SU-DHL-6 (cell line): ENCODE results near the gene TMEM88.

Source experiments
- H2AFZ ChIP-seq: fragments of 200-600 bp; sonication (generic); 2 replicates; pipeline ENCODE4 v1.6.1; 2014; ENCODE audit warnings: low read depth, mild to moderate bottlenecking, moderate library complexity, mixed read lengths, antibody characterized with exemption, low read length; ENCODE audit not compliant: severe bottlenecking
- H3F3A ChIP-seq: fragments of 200-600 bp; shearing (Covaris generic); 2 replicates; pipeline ENCODE4 v1.6.0; 2016; ENCODE audit warnings: antibody characterized with exemption, mild to moderate bottlenecking; ENCODE audit not compliant: insufficient read depth
- H3K27ac ChIP-seq: fragments of 200-600 bp; sonication (generic); 2 replicates; pipeline ENCODE4 v1.5.1; 2016; ENCODE audit warnings: low read depth, mild to moderate bottlenecking, low read length, moderate library complexity, mixed read lengths
- H3K27me3 ChIP-seq: fragments of 200-600 bp; sonication (generic), shearing (Covaris generic); 2 replicates; pipeline ENCODE4 v1.6.0; 2014; ENCODE audit warnings: mild to moderate bottlenecking, low read length
- H3K36me3 ChIP-seq: fragments of 200-600 bp; sonication (generic); 2 replicates; pipeline ENCODE4 v1.6.1; 2014; ENCODE audit warnings: mild to moderate bottlenecking, low read length, mixed read lengths
- H3K4me2 ChIP-seq: fragments of 300-600, 200-600 bp; shearing (Covaris generic), sonication (generic); 2 replicates; pipeline ENCODE4 v1.6.0; 2014; ENCODE audit warnings: low read length, low read depth, mild to moderate bottlenecking; ENCODE audit not compliant: poor library complexity, severe bottlenecking
- H3K4me3 ChIP-seq: fragments of 200-600 bp; sonication (generic); 2 replicates; pipeline ENCODE4 v1.5.1; 2014; ENCODE audit warnings: antibody characterized with exemption, low read length, mild to moderate bottlenecking, mixed read lengths; ENCODE audit not compliant: insufficient read depth, poor library complexity, severe bottlenecking
- H3K79me2 ChIP-seq: fragments of 200-600 bp; sonication (generic); 2 replicates; pipeline ENCODE4 v1.6.1; 2014; ENCODE audit warnings: mild to moderate bottlenecking, low read length, moderate library complexity; ENCODE audit not compliant: insufficient read depth
- H3K9ac ChIP-seq: fragments of 200-600 bp; sonication (generic); 2 replicates; pipeline ENCODE4 v1.7.0; 2014; ENCODE audit warnings: mild to moderate bottlenecking, low read length
- H3K9me2 ChIP-seq: fragments of 200-600 bp; sonication (generic); replicated peaks from 2 replicates; pipeline ENCODE4 v1.6.1; 2014; ENCODE audit warnings: low read length; ENCODE audit not compliant: insufficient read depth
- H3K9me3 ChIP-seq: fragments of 200-600 bp; sonication (generic); 2 replicates; pipeline ENCODE4 v1.6.1; 2014; ENCODE audit warnings: low read length, mixed read lengths; ENCODE audit not compliant: insufficient read depth
- H4K20me1 ChIP-seq: fragments of 200-600 bp; sonication (generic); 2 replicates; pipeline ENCODE4 v1.6.1; 2014; ENCODE audit warnings: low read depth, mild to moderate bottlenecking, antibody characterized with exemption, low read length, moderate library complexity, mixed read lengths
- CTCF ChIP-seq: fragments of 200-600 bp; sonication (generic); IDR thresholded peaks from one replicate; pipeline ENCODE4 v1.5.1; 2017; ENCODE audit warnings: antibody characterized with exemption, mild to moderate bottlenecking, low read length, moderate library complexity; ENCODE audit not compliant: insufficient read depth, poor library complexity, severe bottlenecking
- EZH2phosphoT487 ChIP-seq: fragments of 200-600 bp; sonication (generic), shearing (Covaris generic); conservative IDR thresholded peaks from 2 replicates; pipeline ENCODE4 v1.6.1; 2018; ENCODE audit warnings: mild to moderate bottlenecking, antibody characterized with exemption, low read length, moderate library complexity, mixed read lengths

The TMEM88 gene, protein sequence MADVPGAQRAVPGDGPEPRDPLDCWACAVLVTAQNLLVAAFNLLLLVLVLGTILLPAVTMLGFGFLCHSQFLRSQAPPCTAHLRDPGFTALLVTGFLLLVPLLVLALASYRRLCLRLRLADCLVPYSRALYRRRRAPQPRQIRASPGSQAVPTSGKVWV

GRCh38 chr17:7854851-7855659 is at the start of gene TMEM88:
Gene TMEM88 (plus strand): TSS chr17:7855066. CDS start chr17:7855075, 9 bp downstream.
- peaks cover 7% of the 10 kb centered on the region for H3F3A ChIP-seq
- peak within 1 kb of the TSS; percentile 87 for H3K4me2 ChIP-seq
- H3K9me3 ChIP-seq: no peaks in the 10 kb centered on the region
- H3K27ac ChIP-seq: no peak within 1 kb of the TSS; the same call in 1 of the 2 replicates
- TF ChIP-seq CTCF (no peak), EZH2phosphoT487 (no peak)
- no peaks in the 10 kb centered on the region for H3K27me3 ChIP-seq
- no peaks in the 10 kb centered on the region for H3K36me3 ChIP-seq
- H3K79me2 ChIP-seq: peaks cover 27% of the 10 kb centered on the region
- peak within 1 kb of the TSS; percentile 71 for H3K4me3 ChIP-seq
- no peaks in the 10 kb centered on the region for H3K9me2 ChIP-seq
- H4K20me1 ChIP-seq: no peaks in the 10 kb centered on the region
- H2AFZ ChIP-seq: no peak within 1 kb of the TSS
- peak within 1 kb of the TSS; percentile 86 for H3K9ac ChIP-seq

GRCh38 chr17:7806587-7806986 is 48.3 kb upstream of the TMEM88 start:
- no peaks in the 10 kb centered on the region for H3K27me3 ChIP-seq
- no peak overlapping the region for H3K4me3 ChIP-seq
- H4K20me1 ChIP-seq: no peaks in the 10 kb centered on the region
- H3K9ac ChIP-seq: no peak overlapping the region
- no peaks in the 10 kb centered on the region for H3K79me2 ChIP-seq
- no peaks in the 10 kb centered on the region for H3K36me3 ChIP-seq
- no peak overlapping the region for H3K4me2 ChIP-seq
- TF ChIP-seq CTCF (no peak), EZH2phosphoT487 (no peak)
- no peaks in the 10 kb centered on the region for H3K9me2 ChIP-seq
- no peak overlapping the region for H2AFZ ChIP-seq
- H3K9me3 ChIP-seq: no peaks in the 10 kb centered on the region
- no peaks in the 10 kb centered on the region for H3F3A ChIP-seq
- H3K27ac ChIP-seq: no peak overlapping the region

DNA sequence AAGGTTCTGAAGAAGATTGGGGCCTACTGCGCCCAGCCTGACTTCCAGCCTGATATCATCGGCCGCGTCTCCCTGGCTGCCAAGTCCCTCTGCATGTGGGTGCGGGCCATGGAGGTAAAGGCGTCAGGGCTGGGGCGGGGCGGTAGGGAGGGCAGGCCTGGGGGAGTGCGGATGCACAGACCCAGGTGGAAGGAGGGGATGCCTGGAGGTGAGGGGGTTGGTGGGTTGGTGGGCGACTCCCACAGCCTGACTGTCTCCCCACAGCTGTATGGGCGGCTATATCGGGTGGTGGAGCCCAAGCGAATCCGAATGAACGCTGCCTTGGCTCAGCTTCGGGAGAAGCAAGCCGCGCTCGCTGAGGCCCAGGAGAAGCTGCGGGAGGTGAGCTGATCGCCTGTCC is 47.7 kb upstream of the TMEM88 start:
- no peaks in the 10 kb centered on the region for H3K9me2 ChIP-seq

More for the DNA sequence above, 47.7 kb upstream of the TMEM88 start:
- no peak overlapping the region for H3K4me3 ChIP-seq
- H3K27me3 ChIP-seq: no peaks in the 10 kb centered on the region
- TF ChIP-seq EZH2phosphoT487: no peak
- TF ChIP-seq CTCF: no peak
- H3F3A ChIP-seq: no peaks in the 10 kb centered on the region
- no peak overlapping the region for H3K4me2 ChIP-seq
- H3K27ac ChIP-seq: no peak overlapping the region
- no peak overlapping the region for H3K9ac ChIP-seq
- H3K9me3 ChIP-seq: no peaks in the 10 kb centered on the region
- no peaks in the 10 kb centered on the region for H3K36me3 ChIP-seq
- no peak overlapping the region for H2AFZ ChIP-seq
- no peaks in the 10 kb centered on the region for H4K20me1 ChIP-seq
- H3K79me2 ChIP-seq: no peaks in the 10 kb centered on the region
